Activated CD8-positive, alpha-beta memory T cell treated with anti-CD3 and anti-CD28 coated beads, Interleukin-2, amount 50 U/mL, for 48 hours (primary cell): Measurements from ENCODE around the gene FAM118B.

Experiments used
- DNase-seq: peaks from one replicate; pipeline ENCODE4 v3.0.0-alpha.2; 2020

The FAM118B gene

GRCh38 chr11:126211236-126212088 lies at the start of gene FAM118B, which contains the start of gene RPUSD4:
Gene FAM118B (plus strand): TSS chr11:126211782. CDS start chr11:126235002, 23,220 bp downstream.
Gene RPUSD4 (minus strand): TSS chr11:126211650. CDS start chr11:126211638, 12 bp downstream.
- DNase-seq = peak; percentile 99

- no peak for DNase-seq
Measured at GRCh38 chr11:126162306-126163030, 49.1 kb upstream of the FAM118B start.

DNA sequence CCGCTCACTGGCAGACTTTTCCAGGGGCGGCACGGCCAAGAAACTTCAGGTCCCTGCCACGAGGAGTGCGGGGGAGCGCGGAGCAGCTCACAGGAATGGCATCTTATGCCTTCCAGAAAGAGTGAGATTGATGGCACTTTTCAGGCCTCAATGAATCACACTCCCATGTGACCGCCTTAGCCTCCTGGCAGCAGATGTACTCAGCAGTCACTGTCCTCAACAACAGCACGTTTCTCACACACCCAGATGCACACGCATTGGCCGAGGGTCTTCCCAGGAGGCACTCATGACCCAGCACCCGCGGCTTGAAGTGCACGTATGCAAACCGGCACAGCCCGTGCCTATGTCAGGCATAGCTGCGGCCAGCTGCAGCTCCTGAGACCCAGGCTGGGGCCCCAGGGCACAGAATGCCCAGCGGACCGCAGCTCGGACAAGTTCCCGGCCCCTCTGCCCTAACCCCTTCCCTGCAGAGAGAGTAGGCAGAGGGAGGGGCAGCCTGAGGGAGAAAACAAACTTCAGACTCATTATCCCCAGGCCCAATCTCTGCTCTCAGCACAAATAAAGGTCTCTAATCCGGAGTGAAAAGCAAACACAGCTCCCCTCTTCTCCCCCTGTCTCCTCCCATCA lies 48.4 kb upstream of the FAM118B start:
- no peak for DNase-seq

DNA sequence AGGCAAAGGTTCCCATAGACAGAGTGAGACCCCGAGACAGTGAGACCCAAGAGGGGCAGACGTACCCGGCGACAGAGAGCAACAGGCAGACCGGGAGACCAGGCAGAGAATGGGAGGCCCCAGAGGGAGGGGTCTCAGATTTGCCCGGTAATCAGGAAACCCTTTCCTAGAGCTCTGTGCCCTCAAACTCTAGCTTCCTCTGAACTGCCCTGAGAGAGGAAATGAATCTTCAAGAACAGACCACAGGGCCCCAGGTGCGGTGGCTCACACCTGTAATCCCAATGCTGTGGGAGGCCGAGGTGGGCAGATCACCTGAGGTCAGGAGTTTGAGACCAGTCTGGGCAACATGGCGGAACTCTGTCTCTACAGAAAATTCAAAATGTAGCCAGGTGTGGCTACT lies 47.8 kb upstream of the FAM118B start:
- DNase-seq = no peak

DNA sequence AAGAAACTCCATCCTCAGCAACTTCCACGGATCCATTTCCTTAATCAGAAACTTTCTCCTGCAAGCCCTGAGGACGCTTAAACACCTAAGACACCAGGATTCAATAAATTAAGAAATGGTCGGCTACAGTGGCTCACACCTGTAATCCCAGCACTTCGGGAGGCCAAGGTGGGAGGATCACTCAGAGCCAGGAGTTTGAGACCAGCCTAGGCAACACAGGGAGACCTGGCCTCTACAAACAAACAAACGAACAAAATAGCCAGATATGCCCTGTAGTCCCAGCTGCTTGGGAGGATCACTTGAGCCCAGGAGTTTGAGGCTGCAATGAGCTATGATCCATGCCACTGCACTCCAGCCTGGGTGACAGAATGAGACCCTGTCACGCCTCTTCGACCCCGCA lies 46.8 kb upstream of the FAM118B start:
- no peak for DNase-seq

GRCh38 chr11:126165311-126165720 lies 46.3 kb upstream of the FAM118B start:
- DNase-seq = no peak

GRCh38 chr11:126165757-126166156 lies 45.8 kb upstream of the FAM118B start:
- DNase-seq = no peak

DNA sequence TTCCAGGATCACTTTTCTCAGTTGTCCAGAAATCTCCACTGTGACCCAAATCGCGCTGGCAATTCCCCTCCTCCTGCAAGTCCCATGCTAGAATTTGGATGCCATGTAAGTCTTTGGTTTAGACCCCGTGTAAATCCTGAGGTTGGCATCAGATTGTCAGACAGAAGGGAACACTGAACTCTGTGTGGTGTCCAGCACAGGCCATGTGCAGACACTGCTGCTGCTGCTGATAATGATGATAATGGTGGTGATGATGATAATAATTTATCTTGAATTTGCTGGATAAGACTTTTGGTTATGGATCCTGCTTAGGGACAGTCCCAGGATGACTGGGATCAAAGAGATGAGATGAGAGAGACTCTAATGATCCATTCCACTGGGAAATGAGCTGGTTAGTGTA lies 45.2 kb upstream of the FAM118B start:
- DNase-seq = no peak

GRCh38 chr11:126167488-126167887 lies 44.1 kb upstream of the FAM118B start:
- DNase-seq = no peak

DNA sequence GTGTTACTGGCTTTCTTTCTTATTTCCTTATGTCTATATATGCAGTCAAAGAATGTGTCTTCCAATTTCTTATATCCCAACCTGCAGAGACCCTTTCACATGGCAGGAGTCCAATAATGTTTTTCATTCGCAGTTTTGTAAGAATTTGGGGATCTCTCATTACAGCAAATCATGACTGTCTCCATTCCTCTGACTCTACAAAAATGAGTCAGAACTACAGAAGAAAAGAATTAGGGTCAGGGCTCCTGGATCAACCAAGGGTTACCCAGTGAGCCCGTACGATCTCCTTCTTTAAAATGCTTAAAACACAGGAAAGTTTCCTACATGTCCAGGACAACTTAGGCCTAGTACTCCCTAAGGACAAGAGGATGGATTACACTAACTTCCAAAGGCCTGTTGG lies 42.3 kb upstream of the FAM118B start:
- DNase-seq = no peak

DNA sequence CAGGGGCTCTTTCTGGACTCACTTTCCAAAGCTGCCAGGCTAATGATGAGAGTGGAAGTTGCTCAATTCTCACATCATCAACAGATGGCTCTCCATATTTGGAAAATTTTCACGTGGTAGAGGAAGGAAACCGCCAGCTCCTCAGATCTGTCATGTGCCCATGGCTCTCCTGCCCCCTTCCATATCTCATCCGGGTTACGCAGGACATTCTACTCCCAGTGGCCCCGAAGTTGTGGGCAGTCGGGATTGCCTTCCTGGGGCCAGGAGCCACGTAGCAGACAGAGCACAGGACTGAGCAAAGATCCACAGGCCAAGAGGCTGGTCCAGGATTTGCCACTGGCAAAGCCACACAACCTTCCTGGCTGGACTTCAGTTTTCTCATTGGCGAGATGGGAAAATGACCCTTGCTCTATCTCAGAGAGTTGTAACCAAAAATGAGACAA lies 39.0 kb upstream of the FAM118B start:
- no peak for DNase-seq

DNA sequence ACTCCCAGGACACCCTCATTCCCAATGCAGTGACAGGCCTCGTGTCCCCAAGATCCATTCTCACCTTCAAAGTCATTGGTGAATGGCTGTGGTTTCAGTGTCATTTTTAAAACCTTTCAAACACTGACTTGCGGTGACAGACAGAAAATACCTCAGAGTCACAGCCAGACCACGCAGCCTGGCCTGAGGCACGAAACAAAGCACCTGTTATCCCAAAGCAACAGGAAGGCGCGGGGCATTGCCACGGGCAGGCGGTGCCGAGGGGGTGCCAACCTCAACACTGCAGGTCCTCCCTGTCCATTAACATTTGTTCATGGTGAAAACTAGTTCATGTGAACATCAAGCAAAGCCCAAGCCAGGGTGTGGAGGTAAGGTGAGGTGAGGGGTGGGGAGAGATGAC lies 38.3 kb upstream of the FAM118B start:
- no peak for DNase-seq

DNA sequence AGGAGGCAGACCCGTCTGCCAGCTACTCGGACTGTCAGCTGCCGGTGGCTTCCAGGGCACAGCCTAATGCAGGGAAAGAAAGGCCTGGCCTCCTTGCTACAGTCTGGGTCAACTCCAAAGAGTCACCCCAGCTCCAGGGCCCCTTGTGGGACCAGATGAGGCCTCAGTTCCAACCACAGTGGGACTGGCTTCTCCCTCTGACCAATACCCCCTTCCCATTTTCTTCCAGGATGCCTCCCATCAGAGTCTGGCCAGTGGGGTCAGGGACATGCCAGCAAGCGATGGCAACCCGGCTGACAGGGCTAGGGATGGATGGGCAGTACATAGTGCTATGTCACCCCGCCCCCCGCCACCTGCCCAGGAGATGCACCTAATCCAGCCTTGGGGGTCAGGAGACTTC lies 36.8 kb upstream of the FAM118B start:
- DNase-seq = no peak

DNA sequence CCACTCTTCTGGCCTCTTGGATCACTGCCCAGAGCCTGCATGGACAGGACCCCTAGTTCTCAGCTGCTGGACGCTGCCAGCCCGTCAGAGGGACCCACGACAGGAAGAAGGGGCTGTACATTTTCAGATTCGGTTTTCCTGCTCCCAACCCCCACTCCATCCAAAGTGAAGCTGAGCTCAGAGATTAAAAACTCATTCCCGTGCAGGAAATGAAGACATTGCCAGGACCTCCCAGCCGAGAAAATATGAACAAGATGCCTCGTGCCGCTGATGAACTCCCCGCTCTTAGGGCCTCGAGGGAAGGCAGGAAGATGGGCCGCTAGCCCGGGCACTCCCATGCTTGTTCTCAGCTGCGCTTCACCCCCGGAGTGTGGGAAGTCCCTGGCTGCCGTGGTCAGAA lies 36.2 kb upstream of the FAM118B start:
- no peak for DNase-seq

GRCh38 chr11:126176853-126177470 lies 34.6 kb upstream of the FAM118B start:
- no peak for DNase-seq

DNA sequence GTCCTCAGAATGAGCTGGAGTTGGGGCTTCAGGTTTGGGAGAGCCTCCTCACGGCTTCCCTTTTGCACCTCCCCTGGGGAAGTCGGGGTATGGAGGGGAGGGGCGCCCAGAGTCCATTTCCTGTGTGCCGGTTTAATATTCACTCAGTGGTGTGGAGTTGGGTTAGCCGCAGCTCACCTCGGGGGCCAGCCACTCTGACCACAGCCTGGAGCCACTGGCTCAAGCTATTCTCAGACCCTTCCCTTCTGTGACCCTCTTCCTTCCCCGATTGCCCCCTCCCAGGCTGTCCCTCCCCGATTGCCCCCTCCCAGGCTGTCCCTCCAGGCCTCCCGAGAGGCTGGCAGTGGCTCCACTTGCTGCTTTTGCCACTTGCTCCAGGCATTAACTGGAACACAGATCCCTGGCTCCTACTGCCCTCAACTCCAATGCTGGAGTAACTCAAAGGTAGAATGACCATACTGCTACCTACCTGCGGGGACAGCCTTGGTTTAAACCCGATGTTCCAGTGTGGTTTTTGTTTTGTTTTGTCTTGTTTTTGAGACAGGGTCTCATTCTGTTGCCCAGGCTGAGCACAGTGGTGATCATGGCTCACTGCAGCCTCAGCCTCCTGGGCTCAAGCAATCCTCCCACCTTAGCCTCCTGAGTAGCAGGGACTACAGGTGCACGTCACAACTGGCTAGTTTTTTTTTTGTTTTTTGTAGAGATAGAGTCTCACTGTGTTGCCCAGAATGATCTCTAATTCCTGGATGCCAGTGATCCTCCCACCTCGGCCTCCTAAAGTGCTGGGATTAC lies 29.4 kb upstream of the FAM118B start:
- no peak for DNase-seq

GRCh38 chr11:126182787-126183445 lies 28.7 kb upstream of the FAM118B start:
- no peak for DNase-seq

DNA sequence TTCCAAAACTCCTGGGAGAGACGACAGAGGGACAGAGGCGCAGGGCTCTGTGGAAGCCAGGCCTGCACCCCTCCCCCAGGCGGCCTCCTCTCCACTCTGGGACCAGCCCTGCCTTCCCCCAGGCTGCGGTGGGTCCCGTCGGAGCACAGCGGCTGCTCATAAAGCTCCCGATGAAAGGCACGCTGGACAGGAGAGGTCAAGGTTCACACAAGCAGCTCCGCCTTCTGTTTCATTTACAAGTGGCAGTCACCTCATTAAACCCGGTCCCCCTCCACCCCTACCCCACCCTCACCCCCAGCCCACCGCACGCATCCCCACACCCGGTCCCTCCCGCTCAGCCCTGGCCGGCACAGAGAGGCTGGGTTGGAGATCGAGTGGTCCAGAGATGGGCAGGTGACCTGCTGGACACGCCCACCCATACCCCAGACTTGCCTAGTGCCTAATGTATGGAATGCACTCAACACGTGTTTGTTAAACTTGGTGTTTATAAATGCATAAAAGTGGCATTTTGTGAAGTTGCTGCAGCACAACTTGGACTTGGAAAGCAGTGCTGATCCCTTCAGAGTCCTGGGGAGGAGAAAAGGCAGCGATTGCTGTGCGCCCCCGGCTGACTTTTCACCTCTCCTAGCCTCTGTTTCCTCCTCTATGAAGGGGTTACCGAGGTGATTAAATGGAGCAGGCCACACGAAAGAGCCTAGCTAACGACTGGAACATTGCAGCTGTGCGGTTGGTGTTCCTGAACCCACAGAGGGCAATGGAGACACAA lies 26.1 kb upstream of the FAM118B start:
- DNase-seq = no peak

- no peak for DNase-seq
Measured at GRCh38 chr11:126186025-126186698, 25.4 kb upstream of the FAM118B start.
